Endothelial cell of umbilical vein (primary cell): ENCODE results near the gene ELP6.
"Not testable (repeated sequence)": the region's sequence is repeated elsewhere in the genome, so short reads cannot be mapped to it uniquely, and the experiment has no call there.

Experiments used
- CTCF ChIP-seq, 2 donors: IDR thresholded peaks; 1 replicate in 1 of 2; 2 replicates in 1 of 2; pipeline ENCODE4 v1.5.1; 2011; ENCODE audit warnings: low read length in 2 of 2, mild to moderate bottlenecking in 2 of 2, moderate library complexity in 2 of 2, control low read depth in 1 of 2, inconsistent platforms in 1 of 2, low read depth in 1 of 2; ENCODE audit not compliant: insufficient read depth in 1 of 2; ENCODE audit errors: extremely low read depth in 1 of 2
- GATA2 ChIP-seq: IDR thresholded peaks from 2 replicates; pipeline ENCODE4 v1.7.0; 2011; ENCODE audit warnings: low read depth, mild to moderate bottlenecking, moderate library complexity, mixed read lengths, low read length; ENCODE audit not compliant: insufficient read length, insufficient read depth
- JUN ChIP-seq: IDR thresholded peaks from 2 replicates; pipeline ENCODE4 v1.6.1; 2011; ENCODE audit warnings: borderline replicate concordance, low read depth; ENCODE audit not compliant: insufficient read length, insufficient read depth
- POLR2A ChIP-seq: IDR thresholded peaks from 2 replicates; pipeline ENCODE4 v1.6.1; 2012; ENCODE audit warnings: low read depth, mild to moderate bottlenecking, control low read depth, low read length
- POLR2AphosphoS5 ChIP-seq: IDR thresholded peaks from 2 replicates; pipeline ENCODE4 v1.6.1; 2012; ENCODE audit warnings: low read depth, mild to moderate bottlenecking, control low read depth, low read length, moderate library complexity; ENCODE audit not compliant: insufficient read depth

- TF ChIP-seq POLR2A; CTCF (IDR thresholded peaks at IDR 0.05; ENCODE audit: extremely low read depth in 1 of 2, insufficient read depth in 1 of 2, low read depth in 1 of 2, low read length in 2 of 2); JUN; POLR2AphosphoS5; GATA2: not testable (repeated sequence)
Measured at GRCh38 chr3:47481763-47482162, 31.7 kb downstream of the ELP6 start.
